ENCODE data around the gene ALDH1L2. TPM values are rescaled to one million over a fixed set of nuclear protein-coding genes. Genes with fewer than 3 reads are reported as not detected.

Gene ALDH1L2
- total RNA-seq, 1 donor from 2014 or later: 5.0 TPM

- ATAC-seq: peak; percentile 76
- Histone ChIP-seq H3K9me3 (no peaks in the 10 kb centered on the region), H3K4me1 (peaks cover 5% of the 10 kb centered on the region), H3K36me3 (peaks cover 2% of the 10 kb centered on the region), H3K27me3 (no peaks in the 10 kb centered on the region), H3K27ac (no peak overlapping the region), H3K4me3 (no peak overlapping the region)
- intact Hi-C loops (cut with DNase I): no loop called here
- DNase-seq: no peak
- TF ChIP-seq CTCF (IDR thresholded peaks at IDR 0.05): no peak
Measured at GRCh38 chr12:105020241-105020962, 63.9 kb downstream of the ALDH1L2 start.

- no peaks in the 10 kb centered on the region for H3K27me3 ChIP-seq
- H3K4me3 ChIP-seq: no peak overlapping the region
- H3K27ac ChIP-seq: no peak overlapping the region
- H3K36me3 ChIP-seq: peaks cover 6% of the 10 kb centered on the region
- H3K9me3 ChIP-seq: no peaks in the 10 kb centered on the region
- H3K4me1 ChIP-seq: no peaks in the 10 kb centered on the region
- ATAC-seq (no peak), DNase-seq (no peak)
- intact Hi-C loops (cut with DNase I): no loop called here
- TF ChIP-seq CTCF (IDR thresholded peaks at IDR 0.05): no peak
Measured at GRCh38 chr12:105018776-105019175, 65.5 kb downstream of the ALDH1L2 start.

- Histone ChIP-seq H3K27ac (no peak overlapping the region), H3K36me3 (peaks cover 6% of the 10 kb centered on the region), H3K4me1 (no peaks in the 10 kb centered on the region), H3K27me3 (no peaks in the 10 kb centered on the region), H3K9me3 (no peaks in the 10 kb centered on the region), H3K4me3 (no peak overlapping the region)
- DNase-seq (no peak), ATAC-seq (no peak)
- no peak for TF ChIP-seq CTCF (IDR thresholded peaks at IDR 0.05)
- intact Hi-C loops (cut with DNase I): no loop called here
Measured at GRCh38 chr12:105018012-105018411, 66.2 kb downstream of the ALDH1L2 start.

GRCh38 chr12:105015543-105015942 lies 68.7 kb downstream of the ALDH1L2 start:
- ATAC-seq: no peak
- no peak for TF ChIP-seq CTCF (IDR thresholded peaks at IDR 0.05)
- no peak overlapping the region for H3K4me3 ChIP-seq
- intact Hi-C loops (cut with DNase I): no loop called here
- H3K4me1 ChIP-seq: no peaks in the 10 kb centered on the region
- no peaks in the 10 kb centered on the region for H3K9me3 ChIP-seq
- H3K27ac ChIP-seq: no peak overlapping the region
- no peaks in the 10 kb centered on the region for H3K27me3 ChIP-seq
- DNase-seq: no peak
- peaks cover 6% of the 10 kb centered on the region for H3K36me3 ChIP-seq

GRCh38 chr12:105014603-105015002 lies 69.7 kb downstream of the ALDH1L2 start:
- H3K27ac ChIP-seq: no peak overlapping the region
- H3K4me1 ChIP-seq: no peaks in the 10 kb centered on the region
- ATAC-seq: no peak
- intact Hi-C loops (cut with DNase I): no loop called here
- H3K36me3 ChIP-seq: peaks cover 6% of the 10 kb centered on the region
- TF ChIP-seq CTCF (IDR thresholded peaks at IDR 0.05): no peak
- H3K9me3 ChIP-seq: no peaks in the 10 kb centered on the region
- no peaks in the 10 kb centered on the region for H3K27me3 ChIP-seq
- no peak for DNase-seq
- H3K4me3 ChIP-seq: no peak overlapping the region

GRCh38 chr12:105013892-105014291 lies 70.4 kb downstream of the ALDH1L2 start:
- H3K27me3 ChIP-seq: no peaks in the 10 kb centered on the region
- TF ChIP-seq CTCF (IDR thresholded peaks at IDR 0.05): no peak
- H3K9me3 ChIP-seq: no peaks in the 10 kb centered on the region
- H3K4me3 ChIP-seq: no peak overlapping the region
- ATAC-seq (no peak), DNase-seq (no peak)
- H3K36me3 ChIP-seq: peaks cover 6% of the 10 kb centered on the region
- no peak overlapping the region for H3K27ac ChIP-seq
- intact Hi-C loops (cut with DNase I): no loop called here
- no peaks in the 10 kb centered on the region for H3K4me1 ChIP-seq
